ENCODE results near the gene PPT1.

The PPT1 gene

GRCh38 chr1:40023379-40023944 lies 73.6 kb downstream of the PPT1 start:
- FAIRE-seq: no peak

Measured in A204.1 (cell line).